Cerebellar nuclear complex (tissue), 1 donor: Measurements from ENCODE around the gene IBA57.

Source experiments
- DNase-seq, 2 experiments: peaks; one replicate each; lab custom pipeline; 2025; lab: John Stamatoyannopoulos, UW

Gene IBA57

DNA sequence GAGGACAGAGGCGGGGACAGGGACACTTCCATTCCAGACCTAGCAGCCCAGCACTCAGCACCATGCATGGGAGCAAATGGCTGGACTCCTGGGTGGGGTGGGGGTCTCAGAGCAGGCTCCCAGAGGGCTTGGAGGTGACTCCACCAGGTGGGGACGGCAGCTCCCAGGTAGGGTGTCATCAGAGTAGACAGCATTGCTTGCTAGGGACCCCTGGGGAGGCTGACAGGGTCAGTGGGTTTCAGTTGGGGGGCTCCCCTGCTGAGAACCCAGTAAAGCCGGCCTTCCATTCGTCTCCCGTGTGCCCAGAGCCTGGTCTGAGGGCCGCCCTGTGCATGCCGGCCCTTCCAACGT lies 20.6 kb upstream of the IBA57 start:
- DNase-seq, result no peak

DNA sequence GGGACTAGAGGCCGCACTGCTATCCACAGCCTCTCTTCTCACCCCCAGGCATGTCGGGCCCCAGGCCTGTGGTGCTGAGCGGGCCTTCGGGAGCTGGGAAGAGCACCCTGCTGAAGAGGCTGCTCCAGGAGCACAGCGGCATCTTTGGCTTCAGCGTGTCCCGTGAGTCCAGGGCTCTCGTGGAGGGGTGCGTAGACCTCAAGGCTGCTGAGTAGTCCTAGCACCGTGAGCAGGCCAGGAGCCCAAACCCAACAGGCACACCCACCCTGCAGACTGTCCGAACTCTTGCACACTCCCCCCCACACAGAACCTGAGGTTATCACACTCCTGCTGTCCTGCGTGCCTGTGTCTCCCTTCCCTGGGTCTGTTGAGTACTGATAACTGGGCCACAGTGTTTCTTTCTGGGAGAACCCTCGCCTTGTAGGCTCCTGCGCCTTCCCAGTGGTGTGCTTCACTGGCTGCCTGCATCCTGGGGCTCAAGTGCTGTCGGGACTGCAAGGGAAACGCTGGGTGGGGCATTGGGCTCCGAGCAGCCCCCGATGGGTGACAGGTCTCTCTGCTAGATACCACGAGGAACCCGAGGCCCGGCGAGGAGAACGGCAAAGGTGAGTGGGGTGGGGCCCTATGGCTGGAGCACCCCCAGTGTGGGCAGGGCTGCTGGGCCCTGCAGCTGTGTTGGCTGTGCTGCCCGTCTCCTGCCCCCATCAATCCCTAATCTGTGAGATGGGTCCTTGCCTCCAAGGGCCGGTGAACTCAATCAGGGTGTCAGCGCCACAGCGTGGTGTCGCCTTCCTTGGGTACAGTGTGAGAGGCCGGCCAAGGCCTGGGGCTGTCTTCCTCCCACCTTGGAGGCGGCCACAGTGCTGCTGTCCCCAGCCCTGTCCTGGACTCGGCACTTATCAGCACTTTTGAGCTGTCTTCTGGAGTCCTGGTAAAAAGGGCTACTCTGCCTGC lies 19.9 kb upstream of the IBA57 start:
- no peak for DNase-seq

GRCh38 chr1:228146417-228147150 lies 19.0 kb upstream of the IBA57 start:
- no peak for DNase-seq

DNA sequence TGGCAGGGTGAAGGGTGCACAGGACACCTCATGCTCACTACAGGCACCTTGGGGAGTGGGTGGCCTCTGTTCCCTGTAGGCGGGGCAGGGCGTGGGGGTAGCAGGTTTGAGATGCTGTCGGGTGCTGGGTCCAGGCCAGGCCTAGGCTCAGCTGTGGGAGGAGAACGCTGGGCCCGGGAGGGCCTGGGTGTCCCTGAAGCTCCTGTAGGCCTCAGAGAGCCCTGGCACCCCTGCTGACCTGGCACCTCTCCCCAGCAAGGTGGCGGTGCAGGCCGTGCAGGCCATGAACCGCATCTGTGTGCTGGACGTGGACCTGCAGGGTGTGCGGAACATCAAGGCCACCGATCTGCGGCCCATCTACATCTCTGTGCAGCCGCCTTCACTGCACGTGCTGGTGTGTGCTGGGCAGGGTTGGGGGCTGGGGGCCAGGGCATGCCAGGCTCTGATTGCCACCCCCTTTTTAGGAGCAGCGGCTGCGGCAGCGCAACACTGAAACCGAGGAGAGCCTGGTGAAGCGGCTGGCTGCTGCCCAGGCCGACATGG lies 18.4 kb upstream of the IBA57 start:
- no peak for DNase-seq

- DNase-seq, result no peak
Observed at GRCh38 chr1:228147768-228148167, 17.8 kb upstream of the IBA57 start.

GRCh38 chr1:228148196-228148861 lies 17.3 kb upstream of the IBA57 start:
- no peak for DNase-seq

DNA sequence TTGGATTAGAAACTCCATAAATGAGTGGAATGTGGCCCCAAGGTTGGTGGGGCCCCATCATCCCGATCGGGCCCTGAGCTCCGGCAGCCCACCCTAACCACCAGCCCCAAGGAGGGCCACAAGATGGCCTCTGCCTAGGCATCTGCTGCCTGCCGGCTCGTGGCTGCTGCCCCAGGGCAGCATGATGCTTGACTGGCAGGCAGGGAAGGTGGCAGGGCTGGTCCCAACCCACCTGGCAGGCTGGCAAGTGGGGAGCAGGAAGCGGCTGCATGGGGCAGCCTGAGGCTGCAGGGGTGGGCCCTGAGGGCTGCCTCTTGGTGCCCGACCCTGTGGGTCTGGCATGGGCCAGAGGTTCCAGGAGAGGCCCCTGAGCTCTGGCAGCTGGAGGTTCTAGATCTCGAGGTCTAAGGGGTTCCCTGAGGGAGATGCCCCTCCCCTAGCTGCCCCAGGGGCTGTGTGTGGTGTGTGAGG lies 16.6 kb upstream of the IBA57 start:
- no peak for DNase-seq

DNA sequence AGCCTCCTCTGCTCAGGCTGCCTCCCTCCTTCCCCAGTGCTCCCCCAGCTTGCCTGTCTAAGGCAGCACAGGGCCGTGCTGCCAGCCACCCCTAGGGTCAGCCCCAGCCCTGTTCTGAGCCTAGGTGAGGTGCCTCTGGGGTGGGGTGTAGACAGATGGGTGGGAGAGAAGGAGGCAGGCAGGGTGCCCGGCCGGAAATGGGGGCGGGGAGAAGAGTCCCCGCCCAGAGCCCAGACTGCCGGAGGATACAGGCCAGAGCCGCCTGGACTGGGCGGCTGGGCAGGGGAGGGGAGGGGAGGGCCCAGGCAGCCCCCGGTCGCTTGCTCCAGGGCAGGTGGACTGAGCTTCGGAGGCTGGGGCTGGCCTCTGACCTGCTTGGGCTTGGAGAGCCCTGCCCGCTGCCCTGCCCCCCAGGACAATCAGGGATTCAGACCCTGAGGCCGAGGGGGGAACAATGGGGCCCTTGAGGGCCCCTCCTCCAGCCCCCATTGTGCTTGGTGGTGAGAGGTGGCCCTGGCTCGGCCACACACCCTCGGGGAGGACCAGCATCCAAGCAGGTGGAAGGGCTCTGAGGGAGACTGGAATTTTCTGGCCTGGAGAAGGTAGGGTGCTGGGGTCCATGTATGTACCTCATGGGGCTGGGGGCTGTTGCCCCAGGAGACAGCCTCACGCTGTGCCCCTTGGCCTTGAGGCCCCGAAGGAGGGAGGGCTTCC lies 16.0 kb upstream of the IBA57 start, which contains the start of gene GJC2:
GJC2 (plus strand) TSS at position 525 of the 714 bp plus-strand sequence. CDS start 7,829 bp downstream, outside the sequence.
- DNase-seq, result no peak

DNA sequence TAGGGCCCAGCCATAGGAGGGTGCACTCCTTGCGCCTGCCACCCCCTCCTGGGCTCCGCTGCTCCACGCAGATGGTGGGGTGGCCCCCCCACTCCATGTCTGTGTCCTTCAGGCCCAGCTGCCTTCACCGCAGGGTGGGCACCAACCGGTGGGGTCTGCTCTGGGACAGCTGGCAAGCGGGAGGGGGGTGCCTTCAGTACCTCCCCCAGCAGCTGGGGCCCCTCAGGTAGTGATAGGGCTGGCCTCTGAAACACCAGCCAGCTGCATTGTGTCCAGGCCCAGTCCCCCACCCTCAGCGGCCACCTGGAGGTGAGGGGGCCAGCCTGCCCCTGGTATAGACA lies 15.5 kb upstream of the IBA57 start:
- no peak for DNase-seq

DNA sequence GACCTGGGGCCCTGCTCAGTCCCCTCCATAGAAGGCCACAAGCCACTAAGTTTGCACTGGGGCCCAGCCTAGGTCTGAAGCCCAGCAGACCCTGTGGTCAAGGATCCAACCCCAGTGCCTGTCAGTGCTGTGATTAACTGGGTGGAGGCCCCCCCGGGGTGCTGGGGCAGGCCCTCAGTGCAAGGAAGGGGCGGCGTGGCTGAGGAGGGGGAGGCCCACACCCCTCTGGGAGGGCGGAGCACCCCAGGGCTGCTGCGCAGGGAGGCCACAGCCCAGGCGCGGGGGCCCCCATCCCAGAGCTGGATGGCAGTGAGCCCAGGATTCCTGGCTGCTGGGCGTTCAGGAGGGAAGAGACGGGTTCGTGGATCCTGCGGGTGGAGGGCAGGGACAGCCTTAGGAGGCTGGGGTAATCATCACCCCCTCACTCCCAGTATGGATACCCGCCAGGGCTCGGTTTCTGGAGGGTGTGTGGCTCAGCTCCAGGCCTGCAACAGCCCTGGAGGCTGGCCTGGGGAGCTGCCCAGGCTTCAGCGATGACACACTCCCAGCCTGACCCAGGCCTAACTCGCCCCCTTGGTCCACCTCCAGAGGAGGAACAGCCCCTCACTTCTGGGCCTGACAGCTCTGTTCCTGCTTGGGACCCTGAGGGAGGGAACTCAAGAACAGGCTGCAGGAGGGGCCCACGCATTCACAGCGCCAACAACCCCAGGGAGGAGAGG lies 15.0 kb upstream of the IBA57 start:
- no peak for DNase-seq

- DNase-seq, result no peak
Observed at GRCh38 chr1:228151180-228151925, 14.3 kb upstream of the IBA57 start.

DNA sequence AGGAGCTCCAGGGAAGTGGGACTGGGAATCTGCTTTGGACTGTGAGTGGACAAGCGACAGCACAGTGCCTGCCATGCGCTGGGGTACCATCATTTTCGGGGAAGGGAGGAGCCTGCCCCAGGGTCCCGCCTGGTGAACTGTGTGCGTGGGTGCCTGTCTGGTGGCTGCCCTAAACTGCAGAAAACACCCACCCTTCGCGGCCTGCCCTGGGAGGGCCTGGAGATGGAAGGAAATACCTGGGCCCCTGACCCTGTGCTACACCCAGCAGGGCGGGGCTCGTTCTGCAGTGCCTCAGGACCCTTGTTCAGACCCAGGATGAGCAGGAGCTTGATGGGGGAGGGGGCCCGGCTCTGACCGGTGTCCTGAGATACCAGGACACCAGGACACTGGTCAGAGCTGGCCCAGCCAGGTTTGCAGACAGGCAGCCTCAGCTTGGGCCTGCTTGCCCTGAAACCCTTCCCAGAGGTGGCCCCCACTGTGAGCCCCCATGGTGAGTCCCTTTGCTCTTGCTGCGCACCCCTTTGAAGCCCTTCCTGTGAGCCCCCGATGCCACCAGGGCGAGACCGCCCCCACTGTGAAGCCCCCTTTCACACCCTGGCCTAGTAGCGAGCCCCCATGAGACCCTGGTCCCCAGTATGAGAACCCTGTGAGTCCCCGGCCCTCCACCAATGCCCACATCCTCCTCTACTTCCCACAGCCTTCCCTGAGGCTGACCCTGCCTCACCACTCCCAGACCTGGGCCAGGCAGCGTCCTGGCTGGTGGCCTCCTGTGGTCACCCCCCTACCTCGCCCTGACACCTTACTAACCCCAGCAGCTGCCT lies 13.3 kb upstream of the IBA57 start:
- no peak for DNase-seq

- no peak for DNase-seq
Observed at GRCh38 chr1:228152918-228153258, 12.7 kb upstream of the IBA57 start.

DNA sequence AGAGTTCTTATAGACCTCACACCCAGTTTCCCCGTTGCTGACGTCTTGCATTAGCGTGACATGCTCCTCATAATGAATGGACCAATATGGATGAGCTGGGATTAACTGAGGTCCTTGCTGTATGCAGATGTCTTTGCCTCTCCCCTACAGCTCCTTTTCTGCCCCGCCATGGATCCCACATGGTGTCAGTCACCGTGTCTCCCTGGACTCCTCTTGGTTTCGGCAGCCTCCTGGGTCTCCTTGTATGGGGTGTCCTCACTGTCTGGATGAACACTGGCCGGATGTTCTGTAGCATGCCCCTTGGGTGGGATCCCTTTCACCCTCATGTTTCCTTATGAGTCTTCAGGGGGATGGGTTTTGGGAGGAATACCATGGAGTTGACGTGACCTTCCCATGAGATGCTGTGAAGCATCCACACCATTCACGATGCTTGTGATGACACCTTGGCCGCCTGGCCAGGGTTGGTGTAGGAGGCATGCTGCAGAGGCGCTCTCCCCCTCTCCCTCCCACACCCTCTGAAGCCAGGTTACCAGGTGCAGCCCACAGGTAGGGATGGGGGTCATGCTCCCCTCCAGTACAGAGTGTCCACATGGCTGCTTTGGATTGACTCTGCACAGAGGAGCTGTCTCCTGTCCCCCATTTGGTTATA lies 11.5 kb upstream of the IBA57 start:
- DNase-seq, result no peak

GRCh38 chr1:228154670-228155571 lies 10.7 kb upstream of the IBA57 start:
- no peak for DNase-seq

DNA sequence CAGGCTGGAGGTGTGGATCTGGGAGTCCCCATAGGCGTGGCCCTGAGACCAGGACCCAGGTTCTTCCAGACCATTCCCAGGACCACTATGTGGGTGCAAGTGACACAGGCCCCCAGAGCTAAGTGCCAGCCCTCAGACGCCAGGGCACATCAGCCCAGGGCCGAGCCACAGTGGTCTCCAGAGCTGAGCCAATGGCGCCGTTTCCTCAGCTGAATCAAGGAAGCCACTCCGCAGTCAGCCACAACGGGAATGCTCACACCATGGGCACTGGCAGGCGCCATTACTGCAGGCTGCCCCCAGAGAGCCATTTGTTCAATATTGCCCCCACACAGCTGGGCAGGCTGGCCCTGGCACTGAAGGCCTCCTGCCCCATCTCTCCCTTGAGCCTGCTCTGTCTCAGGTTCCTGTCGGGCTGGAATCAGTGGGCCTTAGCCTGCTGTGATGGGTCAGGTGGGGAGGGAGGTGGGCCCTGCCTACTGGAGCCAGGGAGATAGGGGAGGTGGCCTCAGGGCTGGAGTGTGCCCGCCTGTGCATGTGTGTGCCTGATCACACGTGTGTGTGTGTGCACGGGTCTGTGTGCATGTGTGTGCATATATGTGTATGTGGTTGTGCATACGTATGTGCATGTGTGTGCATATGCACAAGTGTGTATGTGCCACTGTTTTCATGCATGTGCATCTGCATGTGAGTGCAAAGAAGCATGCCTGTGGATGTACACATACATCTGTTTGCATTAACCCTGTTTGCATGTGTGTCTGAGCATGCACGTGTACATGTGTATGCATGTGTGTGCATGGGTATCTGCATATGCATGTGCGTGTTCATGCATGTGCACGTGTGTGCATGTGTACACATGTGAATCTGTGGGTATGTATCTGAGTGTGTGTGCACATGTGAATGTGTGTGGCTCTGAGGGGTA lies 9.7 kb upstream of the IBA57 start:
- DNase-seq, result no peak

GRCh38 chr1:228156515-228156881 lies 9.1 kb upstream of the IBA57 start:
- no peak for DNase-seq
